SH-SY5Y (cell line): ENCODE data around the gene BRD7.

Source experiments
- GATA2 ChIP-seq: IDR thresholded peaks from 2 replicates; pipeline ENCODE4 v1.6.1; 2011; ENCODE audit warnings: mild to moderate bottlenecking, low read depth, low read length
- GATA3 ChIP-seq: IDR thresholded peaks from 2 replicates; pipeline ENCODE4 v1.6.1; 2011; ENCODE audit warnings: low read depth, mild to moderate bottlenecking, low read length, moderate library complexity

Gene BRD7

DNA sequence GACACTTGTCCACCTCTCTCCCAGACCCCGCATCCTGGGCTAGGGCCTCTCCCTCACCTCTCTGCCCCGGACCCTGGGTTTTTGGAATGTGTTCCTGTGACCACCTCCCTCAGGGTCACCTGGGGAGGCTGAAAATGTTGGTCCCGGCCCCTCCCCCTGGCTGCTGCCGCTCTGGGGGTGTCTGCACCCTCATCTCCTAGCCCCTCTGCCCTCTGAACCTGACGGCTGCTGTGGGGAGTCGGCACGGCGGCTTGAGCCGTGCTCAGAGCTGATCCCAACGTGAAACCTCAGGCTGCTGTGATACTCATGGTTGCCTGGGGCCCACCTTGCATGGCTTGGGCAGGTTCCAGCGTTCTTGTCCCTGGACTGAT is 59.6 kb downstream of the BRD7 start:
- TF ChIP-seq GATA3 (no peak), GATA2 (no peak)

GRCh38 chr16:50308237-50308965 is 60.4 kb downstream of the BRD7 start:
- no peak for TF ChIP-seq GATA3
- TF ChIP-seq GATA2, result no peak

GRCh38 chr16:50306287-50306686 is 62.5 kb downstream of the BRD7 start:
- no peak for TF ChIP-seq GATA3
- no peak for TF ChIP-seq GATA2

DNA sequence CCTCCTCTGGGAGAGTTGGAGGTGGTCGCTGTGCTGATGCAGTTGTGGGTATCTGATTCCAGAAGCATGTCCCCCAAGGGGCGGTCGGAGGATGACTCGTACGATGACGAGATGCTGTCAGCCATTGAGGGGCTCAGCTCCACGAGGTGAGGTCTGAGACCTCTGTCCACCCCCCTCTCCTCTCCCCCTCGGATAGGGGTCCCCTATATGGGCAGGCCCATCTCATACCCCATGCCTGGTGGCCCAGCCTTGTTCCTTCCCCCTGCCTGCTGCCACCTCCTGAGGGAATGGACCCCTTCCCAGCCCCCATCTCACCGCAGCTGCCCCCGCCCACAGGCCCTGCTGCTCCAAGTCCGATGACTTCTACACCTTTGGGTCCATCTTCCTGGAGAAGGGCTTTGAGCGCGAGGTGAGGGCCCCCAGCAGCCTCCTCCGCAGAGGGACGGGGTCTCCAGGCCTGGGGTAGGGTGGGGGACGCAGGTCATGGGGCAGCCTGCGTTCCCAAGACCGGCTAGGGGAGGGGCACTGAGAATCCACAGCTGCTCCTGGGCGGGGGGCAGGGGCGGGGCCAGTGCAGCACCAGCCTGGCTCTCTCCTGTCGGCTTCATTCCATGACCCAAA is 63.2 kb downstream of the BRD7 start:
- TF ChIP-seq GATA2 (no peak), GATA3 (no peak)

DNA sequence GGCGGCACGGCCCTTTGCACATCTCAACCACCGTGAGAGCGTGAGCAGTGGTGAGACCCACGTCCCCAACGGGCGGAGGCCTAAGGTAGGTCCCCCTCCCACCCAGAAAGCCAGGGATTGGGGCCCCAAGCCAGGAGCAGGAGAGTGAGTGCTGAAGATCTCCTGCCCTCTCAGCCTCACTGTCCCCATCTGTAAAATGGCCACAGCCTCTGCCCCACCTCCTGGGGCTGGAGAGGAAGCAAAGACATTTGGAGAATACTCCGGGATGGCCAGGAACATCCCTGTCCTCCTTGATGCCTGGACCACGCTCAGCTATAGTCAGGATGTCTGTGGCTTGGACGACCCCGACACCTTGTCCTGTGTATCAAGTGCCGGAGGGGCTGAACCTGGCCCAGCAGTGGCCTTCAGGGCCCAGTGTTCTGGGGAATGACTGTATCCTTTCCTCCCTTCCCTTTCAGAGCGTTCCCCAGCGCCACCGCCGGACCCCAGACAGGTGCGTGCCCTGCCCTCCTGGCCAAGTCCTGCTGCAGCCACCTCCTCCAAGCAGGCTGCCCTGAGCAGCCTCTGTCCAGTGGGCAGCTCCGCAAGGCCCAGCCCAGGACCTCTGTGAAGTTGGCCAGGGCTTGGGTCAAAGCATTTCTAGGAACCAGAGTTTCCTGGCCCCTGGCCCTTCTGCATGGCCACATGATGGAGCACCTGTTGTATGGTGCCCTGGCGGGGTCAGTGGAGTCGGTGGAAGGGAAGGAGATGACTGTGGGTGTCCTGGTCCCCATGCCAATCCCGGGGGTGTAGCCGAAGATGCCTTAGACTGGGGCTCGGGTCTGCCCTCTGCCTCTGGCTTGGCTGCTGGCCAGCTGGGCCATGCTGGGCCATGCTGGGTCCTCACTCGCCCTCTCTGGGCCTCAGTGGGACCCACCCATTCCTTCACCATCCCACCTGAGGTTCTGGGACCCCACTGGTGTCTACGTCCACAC is 64.0 kb downstream of the BRD7 start:
- no peak for TF ChIP-seq GATA2

GRCh38 chr16:50303605-50304466 is 65.0 kb downstream of the BRD7 start:
- TF ChIP-seq GATA2 (no peak), GATA3 (no peak)

- TF ChIP-seq GATA3, result no peak
- TF ChIP-seq GATA2, result no peak
These were observed 65.7 kb downstream of the BRD7 start for GRCh38 chr16:50303041-50303604.

DNA sequence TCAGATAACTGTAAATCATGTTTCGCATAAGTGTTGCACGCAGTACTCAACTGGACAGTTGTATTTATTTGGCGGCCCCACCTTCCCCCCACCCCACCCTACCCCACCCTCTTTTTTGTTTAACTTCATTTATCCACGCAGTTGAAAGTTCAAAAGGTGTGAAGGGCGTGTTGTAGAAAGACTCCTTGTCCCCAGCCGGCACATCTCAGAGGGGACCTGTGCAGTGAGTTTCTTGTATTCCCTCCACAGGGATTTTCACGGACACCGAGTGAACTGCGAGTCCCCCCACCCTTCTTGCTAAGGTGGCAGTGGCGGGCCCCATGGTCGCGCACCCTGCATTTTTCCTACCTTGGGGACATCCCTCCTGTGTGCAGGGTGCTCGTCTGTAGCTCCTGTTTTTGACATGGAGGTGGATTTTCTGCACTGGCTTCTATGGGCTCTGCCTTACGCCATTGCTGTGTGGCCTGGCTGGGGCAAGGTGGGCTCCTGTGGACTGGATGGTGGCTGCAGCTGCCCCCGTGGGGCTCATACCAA is 66.2 kb downstream of the BRD7 start:
- TF ChIP-seq GATA3, result no peak
- TF ChIP-seq GATA2, result no peak

DNA sequence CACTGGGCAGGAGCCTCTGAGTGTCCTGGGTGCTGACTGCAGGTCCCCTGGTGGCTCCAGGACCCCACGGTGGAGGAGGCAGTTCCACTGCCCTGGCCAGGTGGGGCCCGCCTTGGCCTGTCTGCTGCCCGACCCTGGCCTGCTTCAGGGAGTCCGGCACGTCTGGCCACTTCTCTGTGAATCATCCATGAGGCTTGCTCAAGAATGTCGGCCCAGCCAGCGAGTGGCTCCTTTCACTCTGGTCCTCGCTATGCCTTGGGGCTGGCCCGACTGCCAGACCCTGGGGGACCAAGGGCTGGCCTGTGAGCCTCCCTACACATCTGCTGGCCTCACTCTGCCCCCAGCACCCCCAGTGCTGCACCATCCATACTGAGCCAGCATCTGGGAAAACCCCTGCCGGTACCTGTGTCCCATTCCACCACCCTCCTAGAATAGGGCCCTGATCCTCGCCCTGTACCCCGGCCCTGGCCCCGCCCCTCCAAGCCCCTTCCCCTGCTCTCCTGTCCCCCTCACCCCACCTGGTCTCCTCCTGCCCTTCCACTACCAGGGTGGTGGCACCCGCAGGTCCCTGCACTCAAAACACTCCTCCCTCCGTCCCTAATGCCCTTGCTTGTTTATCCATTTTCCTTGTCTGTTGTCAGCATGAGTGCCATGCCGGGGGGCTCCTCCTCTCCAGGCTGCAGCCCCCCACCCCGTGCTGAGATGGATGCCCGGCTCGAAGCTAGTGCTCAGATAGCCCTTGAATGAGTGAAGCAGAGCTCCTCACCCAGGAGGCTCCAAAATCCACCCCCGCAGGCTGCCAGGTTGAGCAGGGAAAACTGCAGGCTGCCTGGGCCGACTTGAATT is 66.9 kb downstream of the BRD7 start:
- TF ChIP-seq GATA2 (no peak), GATA3 (no peak)

GRCh38 chr16:50300942-50301625 is 67.7 kb downstream of the BRD7 start:
- TF ChIP-seq GATA3, result no peak
- no peak for TF ChIP-seq GATA2

GRCh38 chr16:50299508-50300105 is 69.2 kb downstream of the BRD7 start:
- no peak for TF ChIP-seq GATA2
- no peak for TF ChIP-seq GATA3
